Measurements from ENCODE around the gene MBTPS1. TPM values are rescaled to one million over a fixed set of nuclear protein-coding genes. Genes with fewer than 3 reads are reported as not detected.

Gene MBTPS1
- total and polyA plus RNA-seq, 4 donors, result 21.1 to 65.0 (median 30.8) TPM

DNA sequence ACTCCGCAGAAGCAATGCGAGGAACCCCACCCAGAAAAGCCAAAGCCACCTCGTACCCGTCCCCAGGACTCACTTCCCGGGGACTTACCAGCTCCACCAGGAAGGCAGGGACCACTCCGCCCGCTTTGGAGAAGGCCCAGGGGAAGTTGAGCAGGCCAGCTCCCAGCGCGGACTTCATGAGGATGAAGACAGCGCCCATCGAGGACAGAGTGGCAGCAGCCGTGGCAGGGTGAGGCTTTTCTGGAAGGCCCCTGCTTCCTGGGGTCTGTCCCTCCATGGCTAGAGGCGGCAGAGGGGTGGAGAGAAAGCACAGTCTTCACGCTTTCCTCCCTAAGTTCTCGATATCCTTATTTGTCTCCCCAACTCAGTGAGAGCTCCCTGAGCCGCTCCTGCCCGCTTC is 74.9 kb downstream of the MBTPS1 start (continued):
- no peak for TF ChIP-seq REST (IDR thresholded peaks at IDR 0.05)
- TF ChIP-seq ZBTB33 (IDR thresholded peaks at IDR 0.05), result no peak

DNA sequence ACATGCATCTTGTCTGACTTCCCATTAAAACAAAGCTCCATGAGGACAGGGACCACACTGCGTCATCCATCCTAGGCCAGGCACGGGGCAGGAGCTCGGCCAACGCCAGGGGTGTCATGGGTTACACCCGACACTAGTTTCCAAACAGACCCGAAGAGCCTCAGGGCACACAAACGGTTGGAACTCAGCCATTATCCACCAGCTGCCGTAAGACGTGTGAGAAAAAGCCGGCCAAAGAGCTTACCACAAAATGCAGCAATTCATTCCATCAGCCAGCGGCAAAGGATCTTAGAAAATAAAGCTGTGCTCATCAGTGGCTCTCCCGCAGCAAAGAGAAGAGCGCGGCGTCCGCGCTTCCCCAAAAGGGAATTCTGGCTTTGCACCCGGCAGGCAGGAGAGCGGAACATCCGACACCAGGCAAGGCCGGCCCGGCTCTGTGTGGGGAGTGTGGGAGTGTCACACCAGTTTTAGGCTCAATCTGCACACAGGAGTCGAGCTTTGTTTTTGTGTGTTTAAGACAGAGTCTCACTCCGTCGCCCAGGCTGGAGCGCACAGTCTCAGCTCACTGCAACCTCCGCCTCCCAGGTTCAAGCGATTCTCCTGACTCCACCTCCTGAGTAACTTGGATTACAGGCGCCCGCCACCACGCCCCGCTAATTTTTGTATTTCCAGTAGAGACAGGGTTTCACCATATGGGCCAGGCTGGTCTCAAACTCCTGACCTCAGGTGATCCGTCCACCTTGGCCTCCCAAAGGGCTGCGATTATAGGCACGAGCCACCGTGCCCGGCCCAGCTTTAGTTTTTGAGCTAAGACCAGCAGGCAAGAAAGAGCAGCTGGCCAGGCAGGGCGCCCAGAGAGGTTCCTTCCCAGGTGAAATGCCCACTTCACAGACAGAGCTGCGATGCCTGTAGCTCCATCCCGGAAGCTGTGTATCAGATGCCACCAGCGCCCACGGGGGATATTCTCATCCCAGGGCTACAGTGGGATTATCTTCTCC is 75.6 kb downstream of the MBTPS1 start:
- Histone ChIP-seq H3K27me3 (ENCODE audit: control insufficient read depth in 4 of 4, insufficient read depth in 4 of 4, low read length in 3 of 4) (no peaks in the 10 kb centered on the region), H3K27ac (ENCODE audit: low read depth in 1 of 2, low read length in 2 of 2) (no peak overlapping the region), H3K9ac (ENCODE audit: low read depth in 1 of 2, low read length in 2 of 2) (no peak overlapping the region), H3K9me3 (ENCODE audit: control insufficient read depth in 4 of 4, low read length in 3 of 4) (peaks cover 0 to 2% (median 0%) of the 10 kb centered on the region in 4 donors), H3K4me3 (ENCODE audit: low read depth in 1 of 3, low read length in 3 of 3) (no peak overlapping the region), H3K4me1 (ENCODE audit: control insufficient read depth in 4 of 4, insufficient read depth in 4 of 4, low read length in 3 of 4) (no peaks in the 10 kb centered on the region), H3K36me3 (ENCODE audit: control insufficient read depth in 4 of 4, insufficient read depth in 3 of 4, low read depth in 1 of 4, low read length in 3 of 4) (no peaks in the 10 kb centered on the region)
- TF ChIP-seq RAD21 (IDR thresholded peaks at IDR 0.05) (no peak), HNF4G (IDR thresholded peaks at IDR 0.05) (no peak), FOXA1 (IDR thresholded peaks at IDR 0.05) (no peak), ATF3 (IDR thresholded peaks at IDR 0.05) (no peak), YY1 (IDR thresholded peaks at IDR 0.05) (no peak), EGR1 (IDR thresholded peaks at IDR 0.05; ENCODE audit: low read depth in 2 of 2) (no peak), JUND (IDR thresholded peaks at IDR 0.05) (no peak), REST (IDR thresholded peaks at IDR 0.05) (no peak), SP1 (IDR thresholded peaks at IDR 0.05) (no peak), RXRA (IDR thresholded peaks at IDR 0.05) (no peak), HNF4A (conservative IDR thresholded peaks at IDR 0.05) (no peak), ZBTB33 (IDR thresholded peaks at IDR 0.05) (no peak), TAF1 (conservative IDR thresholded peaks at IDR 0.05) (no peak), MAX (IDR thresholded peaks at IDR 0.05) (no peak)
- 87% methylated on average over 42 of the region's 42 CpGs for WGBS
- DNase-seq (ENCODE audit: low spot score), result no peak

Data from liver (tissue), 9 donors.